Panc1 (cell line): ENCODE data around the gene CDH13. TPM values are rescaled to one million over a fixed set of nuclear protein-coding genes. Genes with fewer than 3 reads are reported as not detected.

Experiments used
- ATAC-seq: fragments of 200-7000 bp; cut with Tn5 transposase; 2 replicates; pipeline ENCODE4 v1.9.1; 2020; ENCODE audit warnings: mild to moderate bottlenecking, moderate library complexity
- BruUV-seq: library from RNA; stranded (reverse); fragments of 400-500 nt; replicated peaks from 2 replicates; lab custom pipeline; 2021; lab: Mats Ljungman, UMichigan
- CTCF ChIA-PET: fragments of 300-600 bp; sonication (Branson Sonifier 250); formaldehyde crosslinking; loops from one replicate; lab custom pipeline; 2022; ENCODE audit warnings: antibody characterized with exemption; lab: Charles Lee
- POLR2A ChIA-PET: fragments of 300-600 bp; sonication (Branson Sonifier 250); formaldehyde crosslinking; loops from one replicate; lab custom pipeline; 2022; ENCODE audit warnings: antibody characterized with exemption; lab: Charles Lee
- DNase-seq: peaks from one replicate; pipeline ENCODE4 v3.0.0-alpha.2; 2010; ENCODE audit warnings: low read depth, low spot score
- H3K27ac ChIP-seq: 2 replicates; pipeline ENCODE4 v1.5.1; 2011; ENCODE audit warnings: mild to moderate bottlenecking, low read length, inconsistent platforms
- H3K27me3 ChIP-seq: fragments of 200-500 bp; sonication (Bioruptor generic); 2 replicates; pipeline ENCODE4 v1.6.0; 2014; ENCODE audit warnings: low read length, inconsistent platforms; ENCODE audit not compliant: control insufficient read depth, insufficient read depth
- H3K36me3 ChIP-seq: fragments of 200-500 bp; sonication (Bioruptor generic); 2 replicates; pipeline ENCODE4 v1.5.1; 2014; ENCODE audit warnings: inconsistent platforms, mild to moderate bottlenecking, low read length, moderate library complexity; ENCODE audit not compliant: control insufficient read depth, insufficient read depth
- H3K4me1 ChIP-seq: 2 replicates; pipeline ENCODE4 v1.5.1; 2011; ENCODE audit warnings: inconsistent platforms, mild to moderate bottlenecking, low read length, moderate library complexity; ENCODE audit not compliant: control insufficient read depth, insufficient read depth
- H3K4me3 ChIP-seq, 2 experiments: 2 replicates each; pipeline ENCODE4 v1.5.1; 2011 to 2012; ENCODE audit warnings: low read depth in 2 of 2, low read length in 2 of 2, mild to moderate bottlenecking in 2 of 2, inconsistent platforms in 1 of 2, moderate library complexity in 1 of 2
- H3K9me3 ChIP-seq: fragments of 200-500 bp; sonication (Bioruptor generic); 2 replicates; pipeline ENCODE4 v1.5.1; 2014; ENCODE audit warnings: low read depth, mild to moderate bottlenecking, inconsistent platforms, low read length, moderate library complexity; ENCODE audit not compliant: control insufficient read depth, insufficient read depth
- CTCF ChIP-seq: fragments of 450-650 bp; IDR thresholded peaks from 2 replicates; pipeline ENCODE4 v1.5.1; 2017; ENCODE audit warnings: mild to moderate bottlenecking
- POLR2AphosphoS5 ChIP-seq: IDR thresholded peaks from 2 replicates; pipeline ENCODE4 v1.6.1; 2012; ENCODE audit warnings: mild to moderate bottlenecking, low read depth, low read length, moderate library complexity
- REST ChIP-seq, 2 experiments: IDR thresholded peaks; 2 replicates each; pipeline ENCODE4 v1.6.1; 2011 to 2012; ENCODE audit warnings: low read depth in 2 of 2, control low read depth in 1 of 2, low read length in 1 of 2, mild to moderate bottlenecking in 1 of 2, moderate library complexity in 1 of 2; ENCODE audit not compliant: insufficient read depth in 1 of 2
- SIN3A ChIP-seq: IDR thresholded peaks from 2 replicates; pipeline ENCODE4 v1.6.1; 2012; ENCODE audit warnings: low read depth, mild to moderate bottlenecking, low read length, moderate library complexity, borderline replicate concordance; ENCODE audit not compliant: insufficient read depth
- TCF7L2 ChIP-seq: IDR thresholded peaks from 2 replicates; pipeline ENCODE4 v1.6.1; 2011; ENCODE audit warnings: mild to moderate bottlenecking, low read depth, low read length, inconsistent platforms
- in situ Hi-C: cut with HindIII; loops from 2 replicates; pipeline ENCODE4 v1.10.0; 2016; ENCODE audit warnings: low sequenced_read_pairs, low pct_unique_long_range_greater_than_20kb
- intact Hi-C: fragments of 100-400 bp; cut with micrococcal nuclease; formaldehyde crosslinking; loops from one replicate; pipeline ENCODE4 v1.10.0; 2022; ENCODE audit not compliant: unreplicated experiment
- total RNA-seq: library from RNA; stranded (reverse); gene quantifications from one replicate; pipeline ENCODE4 v1.2.1, GENCODE V29; 2021; ENCODE audit not compliant: unreplicated experiment

CDH13 gene
- total RNA-seq, 1 experiment from 2014 or later = not detected

- no TSS peak for BruUV-seq
- intact Hi-C loops (no loop called here), in situ Hi-C loops (no loop called here)
- ATAC-seq (no peak), DNase-seq (no peak)
- no peaks in the 10 kb centered on the region for H3K4me1 ChIP-seq
- H3K36me3 ChIP-seq = no peaks in the 10 kb centered on the region
- ChIA-PET CTCF (no interaction called here), POLR2A (no interaction called here)
- no peak overlapping the region for H3K27ac ChIP-seq
- no peaks in the 10 kb centered on the region for H3K9me3 ChIP-seq
- TF ChIP-seq POLR2AphosphoS5 = no peak
- no peak; the same call in 1 of the 2 replicates for TF ChIP-seq CTCF
- no peak for TF ChIP-seq SIN3A
- TF ChIP-seq TCF7L2 = no peak
- TF ChIP-seq REST (IDR thresholded peaks at IDR 0.05; ENCODE audit: insufficient read depth in 1 of 2, low read depth in 2 of 2, low read length in 1 of 2) = no peak
- H3K27me3 ChIP-seq = no peaks in the 10 kb centered on the region; the same call in 1 of the 2 replicates
- H3K4me3 ChIP-seq = no peak overlapping the region
Observed at GRCh38 chr16:82748026-82748425, 121.3 kb downstream of the CDH13 start.

GRCh38 chr16:82750068-82750467, 123.3 kb downstream of the CDH13 start:
- POLR2A ChIA-PET = no interaction called here
- H3K36me3 ChIP-seq = no peaks in the 10 kb centered on the region
- H3K4me1 ChIP-seq = no peaks in the 10 kb centered on the region
- BruUV-seq = no TSS peak
- no peaks in the 10 kb centered on the region for H3K9me3 ChIP-seq
- CTCF ChIA-PET = interaction anchor here (0.5 kb wide), 1 partner anchor 294 kb away, joined by 8 read pairs; no protein-coding TSS in a partner anchor
- TF ChIP-seq TCF7L2 (no peak), CTCF (no peak), REST (IDR thresholded peaks at IDR 0.05; ENCODE audit: insufficient read depth in 1 of 2, low read depth in 2 of 2, low read length in 1 of 2) (no peak), POLR2AphosphoS5 (no peak), SIN3A (no peak)
- H3K4me3 ChIP-seq = no peak overlapping the region
- no peak overlapping the region for H3K27ac ChIP-seq
- H3K27me3 ChIP-seq = no peaks in the 10 kb centered on the region; the same call in 1 of the 2 replicates
- in situ Hi-C loops = no loop called here
- DNase-seq (no peak), ATAC-seq (no peak)
- intact Hi-C loops = no loop called here
